Loucy (cell line): ENCODE results near the gene SCFD1.

Source experiments
- H2AFZ ChIP-seq: fragments of 200-600 bp; sonication (generic); 2 replicates; pipeline ENCODE4 v1.6.0; 2016; ENCODE audit warnings: antibody characterized with exemption, mild to moderate bottlenecking, low read length, moderate library complexity
- H3F3A ChIP-seq: fragments of 200-600 bp; 2 replicates; pipeline ENCODE4 v1.6.0; 2016; ENCODE audit warnings: antibody characterized with exemption, low read depth, mild to moderate bottlenecking
- H3K27me3 ChIP-seq: fragments of 200-600 bp; sonication (generic); 2 replicates; pipeline ENCODE4 v1.6.1; 2014; ENCODE audit warnings: low read length, mild to moderate bottlenecking; ENCODE audit not compliant: insufficient read depth, poor library complexity, severe bottlenecking
- H3K36me3 ChIP-seq: fragments of 200-600 bp; sonication (generic); 2 replicates; pipeline ENCODE4 v1.6.1; 2016; ENCODE audit warnings: low read length; ENCODE audit not compliant: insufficient read depth
- H3K4me1 ChIP-seq: fragments of 200-600 bp; sonication (generic); 2 replicates; pipeline ENCODE4 v1.5.1; 2014; ENCODE audit warnings: low read length, mild to moderate bottlenecking; ENCODE audit not compliant: insufficient read depth, poor library complexity, severe bottlenecking
- H3K4me2 ChIP-seq: fragments of 200-600 bp; sonication (generic); 2 replicates; pipeline ENCODE4 v1.6.0; 2014; ENCODE audit warnings: antibody characterized with exemption, low read length, low read depth, mild to moderate bottlenecking; ENCODE audit not compliant: poor library complexity, severe bottlenecking
- H3K4me3 ChIP-seq: fragments of 200-600 bp; sonication (generic); 2 replicates; pipeline ENCODE4 v1.5.1; 2014; ENCODE audit warnings: low read length, mild to moderate bottlenecking, mixed read lengths; ENCODE audit not compliant: poor library complexity, severe bottlenecking
- H3K79me2 ChIP-seq: fragments of 200-600 bp; sonication (generic); 2 replicates; pipeline ENCODE4 v1.6.1; 2014; ENCODE audit warnings: low read length; ENCODE audit not compliant: insufficient read depth
- H3K9ac ChIP-seq: fragments of 200-600 bp; sonication (generic); 2 replicates; pipeline ENCODE4 v1.6.0; 2014; ENCODE audit warnings: mild to moderate bottlenecking, low read depth, low read length, moderate library complexity; ENCODE audit not compliant: poor library complexity, severe bottlenecking
- H3K9me2 ChIP-seq: fragments of 200-600 bp; sonication (generic); replicated peaks from 2 replicates; pipeline ENCODE4 v1.6.1; 2016; ENCODE audit warnings: low read depth, low read length, mixed read lengths
- H3K9me3 ChIP-seq: fragments of 200-600 bp; sonication (generic); 2 replicates; pipeline ENCODE4 v1.6.1; 2014; ENCODE audit warnings: mild to moderate bottlenecking, antibody characterized with exemption, low read length, low read depth; ENCODE audit not compliant: insufficient read depth
- H4K20me1 ChIP-seq: fragments of 200-600 bp; sonication (generic); 2 replicates; pipeline ENCODE4 v1.6.0; 2014; ENCODE audit warnings: antibody characterized with exemption, low read length, mild to moderate bottlenecking; ENCODE audit not compliant: insufficient read depth, poor library complexity, severe bottlenecking
- EZH2phosphoT487 ChIP-seq: fragments of 200-600 bp; IDR thresholded peaks from 2 replicates; pipeline ENCODE4 v1.6.1; 2018; ENCODE audit warnings: antibody characterized with exemption, mild to moderate bottlenecking, moderate library complexity, borderline replicate concordance
- TF ChIP-seq, protein P1 (sequence below): fragments of 200-600 bp; sonication (generic); conservative IDR thresholded peaks from 2 replicates; pipeline ENCODE4 v1.5.1; 2014; ENCODE audit warnings: mild to moderate bottlenecking, antibody characterized with exemption, low read length

The SCFD1 gene

DNA sequence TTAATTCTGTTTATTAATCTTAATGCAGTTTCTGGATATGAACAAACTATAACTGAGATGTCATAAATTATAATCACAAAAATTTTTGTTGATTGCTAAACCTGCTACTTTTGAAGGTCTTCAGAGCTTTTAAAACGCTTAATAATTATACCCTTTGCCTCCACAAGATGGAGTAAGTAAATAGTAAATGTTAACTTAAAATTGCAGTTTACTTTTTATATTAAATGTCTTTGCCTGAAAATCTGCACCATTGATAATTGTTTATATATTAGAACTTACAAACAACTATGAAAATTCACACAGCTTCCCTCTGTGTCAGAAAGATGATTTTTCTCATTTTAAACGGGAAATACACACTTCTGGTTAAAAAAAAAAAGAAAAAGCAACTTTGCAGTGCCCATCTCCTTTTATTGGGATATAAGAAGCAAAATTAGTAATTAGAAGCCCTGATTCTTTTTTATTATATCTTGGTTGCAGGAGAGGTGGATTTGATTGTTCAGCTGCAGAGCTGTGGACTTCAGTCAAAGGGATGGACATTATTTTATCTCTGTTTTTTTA lies 35.6 kb downstream of the SCFD1 start:
- H4K20me1 ChIP-seq = peaks cover 4% of the 10 kb centered on the region
- peaks cover 77% of the 10 kb centered on the region for H3K36me3 ChIP-seq
- no peaks in the 10 kb centered on the region for H3F3A ChIP-seq
- no peaks in the 10 kb centered on the region for H3K79me2 ChIP-seq
- no peaks in the 10 kb centered on the region for H3K9me3 ChIP-seq
- TF ChIP-seq, protein P1, sequence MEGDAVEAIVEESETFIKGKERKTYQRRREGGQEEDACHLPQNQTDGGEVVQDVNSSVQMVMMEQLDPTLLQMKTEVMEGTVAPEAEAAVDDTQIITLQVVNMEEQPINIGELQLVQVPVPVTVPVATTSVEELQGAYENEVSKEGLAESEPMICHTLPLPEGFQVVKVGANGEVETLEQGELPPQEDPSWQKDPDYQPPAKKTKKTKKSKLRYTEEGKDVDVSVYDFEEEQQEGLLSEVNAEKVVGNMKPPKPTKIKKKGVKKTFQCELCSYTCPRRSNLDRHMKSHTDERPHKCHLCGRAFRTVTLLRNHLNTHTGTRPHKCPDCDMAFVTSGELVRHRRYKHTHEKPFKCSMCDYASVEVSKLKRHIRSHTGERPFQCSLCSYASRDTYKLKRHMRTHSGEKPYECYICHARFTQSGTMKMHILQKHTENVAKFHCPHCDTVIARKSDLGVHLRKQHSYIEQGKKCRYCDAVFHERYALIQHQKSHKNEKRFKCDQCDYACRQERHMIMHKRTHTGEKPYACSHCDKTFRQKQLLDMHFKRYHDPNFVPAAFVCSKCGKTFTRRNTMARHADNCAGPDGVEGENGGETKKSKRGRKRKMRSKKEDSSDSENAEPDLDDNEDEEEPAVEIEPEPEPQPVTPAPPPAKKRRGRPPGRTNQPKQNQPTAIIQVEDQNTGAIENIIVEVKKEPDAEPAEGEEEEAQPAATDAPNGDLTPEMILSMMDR = peak; percentile 71
- TF ChIP-seq EZH2phosphoT487 = no peak
- H3K4me2 ChIP-seq = no peak overlapping the region
- no peak overlapping the region for H3K4me3 ChIP-seq
- H3K9ac ChIP-seq = no peak overlapping the region
- no peaks in the 10 kb centered on the region for H3K9me2 ChIP-seq
- no peaks in the 10 kb centered on the region for H3K4me1 ChIP-seq
- H2AFZ ChIP-seq = no peak overlapping the region
- no peaks in the 10 kb centered on the region for H3K27me3 ChIP-seq

DNA sequence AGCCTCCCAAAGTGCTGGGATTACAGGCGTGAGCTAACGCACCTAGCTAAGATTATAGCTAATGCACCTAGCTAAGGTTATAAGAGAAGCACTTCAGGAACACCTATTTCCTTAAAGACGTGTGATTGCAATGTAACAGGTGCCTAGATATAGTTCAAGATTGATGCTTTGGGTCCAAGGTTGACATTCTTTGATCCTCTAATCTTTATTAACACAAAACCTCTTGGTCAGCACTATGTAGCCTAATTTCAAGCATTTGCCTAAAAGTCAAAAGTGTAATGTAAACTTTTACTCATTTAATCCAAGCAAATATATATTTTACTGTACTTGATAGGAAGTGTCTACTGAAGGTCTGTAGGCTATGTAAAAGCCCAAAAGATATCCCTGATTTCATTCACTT lies 36.5 kb downstream of the SCFD1 start:
- no peaks in the 10 kb centered on the region for H3F3A ChIP-seq
- H3K27me3 ChIP-seq = no peaks in the 10 kb centered on the region
- no peaks in the 10 kb centered on the region for H3K9me2 ChIP-seq
- TF ChIP-seq EZH2phosphoT487 = no peak
- TF ChIP-seq, protein P1 = no peak
- H3K36me3 ChIP-seq = peaks cover 73% of the 10 kb centered on the region
- H2AFZ ChIP-seq = no peak overlapping the region
- H3K79me2 ChIP-seq = no peaks in the 10 kb centered on the region
- no peaks in the 10 kb centered on the region for H3K9me3 ChIP-seq
- peaks cover 4% of the 10 kb centered on the region for H4K20me1 ChIP-seq
- H3K4me1 ChIP-seq = no peaks in the 10 kb centered on the region
- H3K4me3 ChIP-seq = no peak overlapping the region
- no peak overlapping the region for H3K4me2 ChIP-seq
- H3K9ac ChIP-seq = no peak overlapping the region

DNA sequence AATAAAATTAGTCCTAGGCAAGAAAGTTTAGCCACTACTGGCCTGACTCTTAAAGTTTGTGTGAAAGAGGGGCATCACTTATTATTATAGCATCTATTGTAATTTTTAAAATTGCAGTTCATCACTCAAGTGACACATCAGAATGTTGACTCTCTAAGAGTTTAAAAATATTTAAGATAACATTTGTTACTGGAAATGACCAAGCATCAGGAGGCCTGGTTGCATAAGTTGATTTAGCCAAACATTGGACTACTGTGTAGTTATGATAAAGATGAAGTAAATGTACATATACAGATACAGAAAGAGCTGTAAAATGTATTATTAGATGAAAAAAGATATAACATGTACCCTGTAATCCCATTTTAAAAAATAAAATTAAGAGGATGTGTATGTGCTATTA lies 47.5 kb downstream of the SCFD1 start:
- Histone ChIP-seq H3K4me2 (no peak overlapping the region), H4K20me1 (no peaks in the 10 kb centered on the region), H3F3A (no peaks in the 10 kb centered on the region), H3K9me3 (no peaks in the 10 kb centered on the region), H3K27me3 (no peaks in the 10 kb centered on the region), H3K9ac (no peak overlapping the region), H3K79me2 (no peaks in the 10 kb centered on the region), H3K4me1 (no peaks in the 10 kb centered on the region), H2AFZ (no peak overlapping the region), H3K9me2 (no peaks in the 10 kb centered on the region), H3K36me3 (peaks cover 12% of the 10 kb centered on the region; the same call in 1 of the 2 replicates), H3K4me3 (no peak overlapping the region)
- no peak for TF ChIP-seq EZH2phosphoT487
- TF ChIP-seq, protein P1 = no peak
